K562 (cell line): Measurements from ENCODE around the gene GALNS. TPM values are rescaled to one million over a fixed set of nuclear protein-coding genes. Genes with fewer than 3 reads are reported as not detected.

Source experiments
- ATF7 ChIP-seq: fragments of 450-650 bp; IDR thresholded peaks from 2 replicates; pipeline ENCODE4 v1.7.1; 2014; ENCODE audit warnings: mild to moderate bottlenecking, moderate library complexity
- C11orf30 ChIP-seq: fragments of 450-650 bp; IDR thresholded peaks from 2 replicates; pipeline ENCODE4 v1.6.1; 2016; ENCODE audit warnings: low read depth, mild to moderate bottlenecking
- CHD1 ChIP-seq: fragments of 200-600 bp; sonication (generic); IDR thresholded peaks from one replicate; pipeline ENCODE4 v1.6.1; 2012; ENCODE audit warnings: mild to moderate bottlenecking, moderate library complexity, low read length, inconsistent platforms
- CREM ChIP-seq: IDR thresholded peaks from 2 replicates; pipeline ENCODE4 v1.6.1; 2014; ENCODE audit warnings: antibody characterized with exemption, low read depth
- DEAF1 ChIP-seq: fragments of 450-650 bp; formaldehyde crosslinking; IDR thresholded peaks from 2 replicates; pipeline ENCODE4 v1.4.0; 2020; ENCODE audit warnings: mild to moderate bottlenecking, moderate library complexity
- E2F6 ChIP-seq, 2 experiments: IDR thresholded peaks; 2 replicates each; pipeline ENCODE4 v1.6.1; 2011; ENCODE audit warnings: borderline replicate concordance in 1 of 2, control low read depth in 1 of 2, low read depth in 1 of 2, low read length in 1 of 2, mild to moderate bottlenecking in 1 of 2, mixed read lengths in 1 of 2, moderate library complexity in 1 of 2; ENCODE audit not compliant: insufficient read depth in 1 of 2, insufficient read length in 1 of 2, poor library complexity in 1 of 2, severe bottlenecking in 1 of 2; ENCODE audit errors: extremely low read depth in 1 of 2
- HMG20A ChIP-seq: fragments of 450-650 bp; formaldehyde crosslinking; conservative IDR thresholded peaks from 2 replicates; pipeline ENCODE4 v1.4.0; 2020; ENCODE audit warnings: mild to moderate bottlenecking, mixed read lengths
- JUN ChIP-seq, 2 experiments: sonication (generic) in 1 of 2; formaldehyde crosslinking in 1 of 2; IDR thresholded peaks; 2 replicates each; pipeline versions ENCODE4 v1.6.1 to v1.8.0; 2012 to 2022; ENCODE audit warnings: borderline replicate concordance in 2 of 2, mild to moderate bottlenecking in 2 of 2, improper control_type of control experiment in 1 of 2, low read depth in 1 of 2, low read length in 1 of 2, missing genetic modification reagents in 1 of 2
- MAX ChIP-seq: sonication (generic); formaldehyde crosslinking; IDR thresholded peaks from 2 replicates; pipeline ENCODE4 v1.9.0; 2022; ENCODE audit warnings: mild to moderate bottlenecking, missing genetic modification reagents
- MEIS2 ChIP-seq: fragments of 450-650 bp; IDR thresholded peaks from 2 replicates; pipeline ENCODE4 v1.6.1; 2014; ENCODE audit warnings: mild to moderate bottlenecking; ENCODE audit not compliant: partially characterized antibody
- NCOA6 ChIP-seq: fragments of 450-650 bp; IDR thresholded peaks from 2 replicates; pipeline ENCODE4 v1.6.1; 2017; ENCODE audit warnings: mild to moderate bottlenecking
- NFYB ChIP-seq: IDR thresholded peaks from 2 replicates; pipeline ENCODE4 v1.6.1; 2011; ENCODE audit warnings: mild to moderate bottlenecking, moderate library complexity; ENCODE audit not compliant: insufficient read length; ENCODE audit errors: extremely low read depth
- PCBP1 ChIP-seq: fragments of 200-400 bp; formaldehyde crosslinking; IDR thresholded peaks from 2 replicates; pipeline ENCODE4 v1.6.1; 2018; ENCODE audit warnings: mild to moderate bottlenecking, low read depth, low read length; ENCODE audit not compliant: poor library complexity, severe bottlenecking
- RBM14 ChIP-seq: fragments of 200-400 bp; formaldehyde crosslinking; IDR thresholded peaks from 2 replicates; pipeline ENCODE4 v1.6.1; 2018; ENCODE audit warnings: low read depth, mild to moderate bottlenecking, low read length, moderate library complexity, borderline replicate concordance; ENCODE audit not compliant: insufficient read depth
- STAT5B ChIP-seq: fragments of 250-450 bp; sonication (Bioruptor Pico); IDR thresholded peaks from 2 replicates; pipeline ENCODE4 v1.8.0; 2021; ENCODE audit warnings: mild to moderate bottlenecking, inconsistent platforms
- TCF15 ChIP-seq: fragments of 250-450 bp; sonication (Bioruptor Pico); IDR thresholded peaks from 2 replicates; pipeline ENCODE4 v1.8.0; 2022; ENCODE audit warnings: moderate library complexity, mild to moderate bottlenecking, inconsistent platforms
- U2AF2 ChIP-seq: fragments of 200-400 bp; formaldehyde crosslinking; optimal IDR thresholded peaks from 2 replicates; pipeline ENCODE3; 2017; ENCODE audit warnings: low read depth, mild to moderate bottlenecking, low read length
- XRCC3 ChIP-seq: fragments of 450-650 bp; IDR thresholded peaks from 2 replicates; pipeline ENCODE4 v1.6.1; 2017; ENCODE audit warnings: mild to moderate bottlenecking, moderate library complexity
- ZBTB11 ChIP-seq, 3 experiments: fragments of 200-800 bp in 1 of 3; fragments of 250-450 bp in 1 of 3; fragments of 450-650 bp in 1 of 3; sonication (Bioruptor Pico) in 1 of 3; sonication (Bioruptor generic) in 1 of 3; formaldehyde crosslinking in 1 of 3; IDR thresholded peaks; 2 replicates each; pipeline versions ENCODE4 v1.6.1 to v1.8.0; 2016 to 2022; ENCODE audit warnings: mild to moderate bottlenecking in 2 of 3, missing genetic modification characterization in 2 of 3, missing compliant biosample characterization in 1 of 3, moderate library complexity in 1 of 3
- ZKSCAN8 ChIP-seq: fragments of 200-800 bp; sonication (Bioruptor generic); IDR thresholded peaks from 2 replicates; pipeline ENCODE4 v1.6.1; 2016; ENCODE audit warnings: missing genetic modification characterization, missing compliant biosample characterization
- ZNF830 ChIP-seq: fragments of 250-450 bp; sonication (Bioruptor Pico); IDR thresholded peaks from 2 replicates; pipeline ENCODE4 v1.5.0; 2021; ENCODE audit warnings: mild to moderate bottlenecking
- ZZZ3 ChIP-seq: fragments of 450-650 bp; IDR thresholded peaks from 2 replicates; pipeline ENCODE4 v1.6.1; 2016; ENCODE audit warnings: antibody characterized with exemption, mild to moderate bottlenecking, moderate library complexity
- polyA plus RNA-seq, 8 experiments: library from polyadenylated mRNA; depleted of rRNA in 4 of 8; stranded (reverse) in 5 of 8; unstranded in 3 of 8; fragments of >200 nt; fragmentation: Nextera tagmentation in 2 of 8; fragmentation: Illumina TruSeq in 1 of 8; extraction: Ambion mirVana in 2 of 8; extraction: Trizol in 1 of 8; gene quantifications; 2 replicates each; pipeline versions ENCODE4 v1.2.1 to v1.2.3, GENCODE V29; 2011 to 2014; ENCODE audit warnings: inconsistent platforms in 1 of 8, missing spikeins in 1 of 8
- total RNA-seq, 7 experiments: library from RNA; depleted of rRNA in 6 of 7; stranded (reverse); fragments of >200 nt in 6 of 7; fragmentation: Illumina TruSeq in 2 of 7; extraction: Trizol in 2 of 7; gene quantifications; 2 replicates each; pipeline versions ENCODE4 v1.2.1 to v1.2.3, GENCODE V29; 2011 to 2021; ENCODE audit warnings: low replicate concordance in 1 of 7

The GALNS gene
- total and polyA plus RNA-seq, 9 of the 15 experiments (the other 6 are each of a cell fraction or from before 2014, with no cell fraction given): 0.38 to 13.2 (median 4.3) TPM

- TF ChIP-seq RBM14 (no peak), CHD1 (no peak), STAT5B (CRISPR knock-in tag) (no peak), ATF7 (no peak), DEAF1 (CRISPR knock-in tag) (no peak), MEIS2 (no peak), NFYB (no peak), C11orf30 (no peak), U2AF2 (no peak), PCBP1 (peak; percentile 38), MAX (no peak), E2F6 (IDR thresholded peaks at IDR 0.05; ENCODE audit: borderline replicate concordance in 1 of 2, extremely low read depth in 1 of 2, insufficient read depth in 1 of 2, insufficient read length in 1 of 2, low read depth in 1 of 2, low read length in 1 of 2, poor library complexity in 1 of 2, severe bottlenecking in 1 of 2) (no peak), ZBTB11 (CRISPR knock-in tag; IDR thresholded peaks at IDR 0.05) (no peak), HMG20A (no peak), JUN (IDR thresholded peaks at IDR 0.05; ENCODE audit: borderline replicate concordance, low read depth, low read length) (no peak), JUN (CRISPR knock-in tag; IDR thresholded peaks at IDR 0.05; ENCODE audit: borderline replicate concordance) (no peak), NCOA6 (no peak), ZZZ3 (no peak), ZKSCAN8 (no peak), CREM (no peak), ZNF830 (no peak), TCF15 (CRISPR knock-in tag) (no peak), XRCC3 (no peak)
Measured at GRCh38 chr16:88807142-88807625, 49.6 kb downstream of the GALNS start (continued).
